Measurements from ENCODE around the gene XPC.

XPC gene

DNA sequence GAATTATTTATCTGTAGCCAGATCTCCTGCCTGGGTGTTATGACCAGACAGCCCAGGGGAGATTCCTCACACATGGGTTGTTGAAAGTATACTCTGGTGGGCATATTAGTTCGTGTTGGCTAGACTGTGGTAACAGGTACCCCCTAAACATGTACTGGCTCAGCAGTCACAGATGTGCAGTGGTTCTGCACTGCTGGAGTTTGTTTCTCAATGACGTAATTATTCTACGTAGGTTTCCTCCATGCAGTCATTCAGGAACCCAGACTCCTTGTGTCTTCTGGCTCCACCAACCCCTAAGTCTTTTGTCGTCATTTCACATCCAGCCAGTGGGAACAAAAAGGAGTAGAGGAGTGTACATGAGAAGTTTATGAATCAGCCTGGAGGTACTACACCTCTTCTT is 16.5 kb upstream of the XPC start:
- Histone ChIP-seq H2AFZ (ENCODE audit: low read depth, low read length, severe bottlenecking) (no peak overlapping the region), H3K79me2 (ENCODE audit: insufficient read depth, low read length) (peaks cover 54% of the 10 kb centered on the region)
- no peak for TF ChIP-seq EZH2phosphoT487 (conservative IDR thresholded peaks at IDR 0.05; ENCODE audit: low read length)
- TF ChIP-seq, protein P1, sequence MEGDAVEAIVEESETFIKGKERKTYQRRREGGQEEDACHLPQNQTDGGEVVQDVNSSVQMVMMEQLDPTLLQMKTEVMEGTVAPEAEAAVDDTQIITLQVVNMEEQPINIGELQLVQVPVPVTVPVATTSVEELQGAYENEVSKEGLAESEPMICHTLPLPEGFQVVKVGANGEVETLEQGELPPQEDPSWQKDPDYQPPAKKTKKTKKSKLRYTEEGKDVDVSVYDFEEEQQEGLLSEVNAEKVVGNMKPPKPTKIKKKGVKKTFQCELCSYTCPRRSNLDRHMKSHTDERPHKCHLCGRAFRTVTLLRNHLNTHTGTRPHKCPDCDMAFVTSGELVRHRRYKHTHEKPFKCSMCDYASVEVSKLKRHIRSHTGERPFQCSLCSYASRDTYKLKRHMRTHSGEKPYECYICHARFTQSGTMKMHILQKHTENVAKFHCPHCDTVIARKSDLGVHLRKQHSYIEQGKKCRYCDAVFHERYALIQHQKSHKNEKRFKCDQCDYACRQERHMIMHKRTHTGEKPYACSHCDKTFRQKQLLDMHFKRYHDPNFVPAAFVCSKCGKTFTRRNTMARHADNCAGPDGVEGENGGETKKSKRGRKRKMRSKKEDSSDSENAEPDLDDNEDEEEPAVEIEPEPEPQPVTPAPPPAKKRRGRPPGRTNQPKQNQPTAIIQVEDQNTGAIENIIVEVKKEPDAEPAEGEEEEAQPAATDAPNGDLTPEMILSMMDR (IDR thresholded peaks at IDR 0.05; ENCODE audit: insufficient read depth, low read length, poor library complexity, severe bottlenecking): no peak

DNA sequence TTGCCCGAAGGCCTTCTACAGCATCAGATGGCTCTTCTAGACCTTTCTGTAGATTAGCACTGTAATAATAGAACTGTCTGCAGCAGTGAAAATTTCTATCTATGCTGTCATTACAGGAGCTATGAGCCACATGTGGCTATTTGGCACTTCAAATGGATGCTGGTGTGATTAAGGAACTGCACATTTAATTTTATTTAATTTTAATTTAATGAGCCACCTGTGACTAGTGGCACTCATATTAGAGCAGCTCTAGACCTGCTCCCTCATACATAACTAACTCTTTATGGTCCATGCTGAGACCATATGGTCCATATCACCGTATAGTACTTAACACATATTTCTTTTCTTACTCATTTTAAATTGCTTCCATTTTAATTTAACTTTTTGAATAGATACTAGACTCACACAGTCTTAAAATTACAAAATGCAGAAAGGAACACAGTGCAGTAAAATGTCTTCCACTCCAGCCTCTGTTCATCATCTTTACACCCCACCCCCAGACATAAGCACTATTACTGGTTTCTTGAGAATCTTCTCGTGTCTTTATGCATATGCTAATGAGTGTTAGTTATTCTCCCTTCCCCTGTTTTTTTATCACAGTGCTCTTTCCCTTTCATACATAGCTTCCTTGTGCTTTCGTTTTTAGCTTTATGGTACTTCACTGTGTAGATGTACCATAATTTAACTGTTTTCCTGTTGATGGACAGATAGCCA is 9.8 kb upstream of the XPC start:
- no peaks in the 10 kb centered on the region for H4K20me1 ChIP-seq (ENCODE audit: low read depth, low read length)
- H3K9me3 ChIP-seq (ENCODE audit: insufficient read depth, low read length): no peaks in the 10 kb centered on the region
- H3F3A ChIP-seq (ENCODE audit: insufficient read depth): no peaks in the 10 kb centered on the region
- no peak for TF ChIP-seq EZH2phosphoT487 (conservative IDR thresholded peaks at IDR 0.05; ENCODE audit: low read length)
- TF ChIP-seq, protein P1 (IDR thresholded peaks at IDR 0.05; ENCODE audit: insufficient read depth, low read length, poor library complexity, severe bottlenecking): no peak
- no peak overlapping the region for H3K9ac ChIP-seq (ENCODE audit: low read length)
- no peak overlapping the region for H3K4me2 ChIP-seq (ENCODE audit: low read depth, low read length, poor library complexity, severe bottlenecking)
- H3K36me3 ChIP-seq (ENCODE audit: low read length): peaks cover 12% of the 10 kb centered on the region
- no peaks in the 10 kb centered on the region for H3K9me2 ChIP-seq (replicated peaks; ENCODE audit: insufficient read depth, low read length)
- no peak overlapping the region for H3K27ac ChIP-seq (ENCODE audit: low read depth, low read length)
- H3K79me2 ChIP-seq (ENCODE audit: insufficient read depth, low read length): peaks cover 52% of the 10 kb centered on the region
- no peaks in the 10 kb centered on the region for H3K27me3 ChIP-seq (ENCODE audit: low read length)
- H2AFZ ChIP-seq (ENCODE audit: low read depth, low read length, severe bottlenecking): no peak overlapping the region
- H3K4me3 ChIP-seq (ENCODE audit: insufficient read depth, low read length, poor library complexity, severe bottlenecking): no peak overlapping the region

More for the DNA sequence above, 16.5 kb upstream of the XPC start:
- no peak overlapping the region for H3K9ac ChIP-seq (ENCODE audit: low read length)
- H3K9me3 ChIP-seq (ENCODE audit: insufficient read depth, low read length): no peaks in the 10 kb centered on the region
- no peaks in the 10 kb centered on the region for H3K9me2 ChIP-seq (replicated peaks; ENCODE audit: insufficient read depth, low read length)
- H3K4me3 ChIP-seq (ENCODE audit: insufficient read depth, low read length, poor library complexity, severe bottlenecking): no peak overlapping the region
- no peaks in the 10 kb centered on the region for H3K27me3 ChIP-seq (ENCODE audit: low read length)
- H4K20me1 ChIP-seq (ENCODE audit: low read depth, low read length): 0 out of 2 replicates have a peak, but pooled peaks cover 4% of the 10 kb centered on the region
- H3K27ac ChIP-seq (ENCODE audit: low read depth, low read length): no peak overlapping the region
- H3K4me2 ChIP-seq (ENCODE audit: low read depth, low read length, poor library complexity, severe bottlenecking): no peak overlapping the region
- H3K36me3 ChIP-seq (ENCODE audit: low read length): 0 out of 2 replicates have a peak, but pooled peaks cover 6% of the 10 kb centered on the region
- no peaks in the 10 kb centered on the region for H3F3A ChIP-seq (ENCODE audit: insufficient read depth)

DNA sequence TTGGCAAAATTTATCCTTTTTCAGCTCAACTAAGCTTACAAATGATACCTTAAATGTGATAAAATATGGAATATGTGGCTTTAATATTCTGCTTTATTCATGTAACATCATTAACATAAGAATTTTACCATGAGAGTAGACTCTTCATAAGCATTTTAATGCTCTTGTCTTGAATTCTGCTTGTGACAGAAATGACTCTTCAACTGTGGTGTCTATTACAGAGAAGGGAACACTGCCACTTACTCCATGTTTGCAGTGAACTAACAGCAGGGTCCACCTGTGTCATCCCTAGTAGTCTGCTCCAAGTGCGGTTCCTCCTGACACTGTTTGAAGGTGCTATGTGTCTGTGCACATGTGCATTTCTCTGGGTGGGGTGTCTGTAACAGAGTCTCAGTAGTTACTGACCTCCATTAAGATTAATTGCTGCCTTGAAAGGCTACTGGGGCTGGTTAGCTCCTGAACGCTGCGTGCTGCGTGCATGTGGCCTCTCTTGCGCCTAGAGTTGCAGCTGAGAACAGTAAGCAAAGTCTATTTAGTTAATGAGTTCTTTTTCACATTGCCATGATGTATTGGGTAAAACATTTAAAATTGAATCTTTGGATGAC is 8.6 kb upstream of the XPC start:
- TF ChIP-seq, protein P1 (IDR thresholded peaks at IDR 0.05; ENCODE audit: insufficient read depth, low read length, poor library complexity, severe bottlenecking): no peak
- TF ChIP-seq EZH2phosphoT487 (conservative IDR thresholded peaks at IDR 0.05; ENCODE audit: low read length): no peak
- Histone ChIP-seq H3K4me3 (ENCODE audit: insufficient read depth, low read length, poor library complexity, severe bottlenecking) (no peak overlapping the region), H3K27me3 (ENCODE audit: low read length) (no peaks in the 10 kb centered on the region), H3K36me3 (ENCODE audit: low read length) (peaks cover 23% of the 10 kb centered on the region), H3F3A (ENCODE audit: insufficient read depth) (no peaks in the 10 kb centered on the region), H4K20me1 (ENCODE audit: low read depth, low read length) (no peaks in the 10 kb centered on the region), H3K4me2 (ENCODE audit: low read depth, low read length, poor library complexity, severe bottlenecking) (no peak overlapping the region), H3K27ac (ENCODE audit: low read depth, low read length) (no peak overlapping the region), H2AFZ (ENCODE audit: low read depth, low read length, severe bottlenecking) (no peak overlapping the region), H3K79me2 (ENCODE audit: insufficient read depth, low read length) (peaks cover 55% of the 10 kb centered on the region), H3K9me2 (replicated peaks; ENCODE audit: insufficient read depth, low read length) (no peaks in the 10 kb centered on the region), H3K9me3 (ENCODE audit: insufficient read depth, low read length) (no peaks in the 10 kb centered on the region), H3K9ac (ENCODE audit: low read length) (no peak overlapping the region)

Data from SU-DHL-6 (cell line).